HCT116 (cell line): ENCODE data around the gene IPO11. TPM values are rescaled to one million over a fixed set of nuclear protein-coding genes. Genes with fewer than 3 reads are reported as not detected.

Source experiments
- ATAC-seq: fragments of 200-7000 bp; cut with Tn5 transposase; 2 replicates; pipeline ENCODE4 v1.9.1; 2020; ENCODE audit warnings: mild to moderate bottlenecking, moderate library complexity
- BruUV-seq: library from RNA; stranded (reverse); fragments of 400-500 nt; replicated peaks from 2 replicates; lab custom pipeline; 2021; lab: Mats Ljungman, UMichigan
- CTCF ChIA-PET: fragments of 300-600 bp; sonication (Branson Sonifier 250); formaldehyde crosslinking; loops from one replicate; lab custom pipeline; 2021; ENCODE audit warnings: antibody characterized with exemption; lab: Charles Lee
- POLR2A ChIA-PET: fragments of 300-600, 350-600 bp; sonication (Branson Sonifier 250); formaldehyde crosslinking; loops from one replicate; lab custom pipeline; 2021; ENCODE audit warnings: antibody characterized with exemption; lab: Charles Lee
- RAD21 ChIA-PET, 2 experiments: fragments of 300-600 bp; sonication (Branson Sonifier 250); formaldehyde crosslinking; loops; one replicate each; lab custom pipeline; 2023; ENCODE audit warnings: low total read pairs in 2 of 2; ENCODE audit not compliant: uncharacterized antibody in 2 of 2, unreplicated experiment in 2 of 2, low non-redundant PET in 1 of 2; lab: Charles Lee
- DNase-seq: peaks from one replicate; pipeline ENCODE4 v3.0.0-alpha.2; 2010; ENCODE audit warnings: low read depth, low spot score
- H2AFZ ChIP-seq: fragments of 200-600 bp; shearing (Covaris generic), sonication (generic); 2 replicates; pipeline ENCODE4 v1.6.1; 2017; ENCODE audit warnings: low read depth, mixed run types, mixed read lengths, antibody characterized with exemption, low read length; ENCODE audit not compliant: poor library complexity, severe bottlenecking
- H3K27ac ChIP-seq: 2 replicates; pipeline ENCODE4 v1.5.1; 2012; ENCODE audit warnings: low read depth, low read length
- H3K27me3 ChIP-seq: fragments of 200-600 bp; sonication (generic); 2 replicates; pipeline ENCODE4 v1.6.1; 2016; ENCODE audit warnings: mixed run types, low read length, mixed read lengths; ENCODE audit not compliant: insufficient read depth
- H3K36me3 ChIP-seq, 2 experiments: fragments of 200-500 bp in 1 of 2; fragments of 200-600 bp in 1 of 2; sonication (Bioruptor generic) in 1 of 2; sonication (generic) in 1 of 2; 2 replicates each; pipeline versions ENCODE4 v1.5.1 to v1.6.1; 2014 to 2016; ENCODE audit warnings: low read length in 2 of 2, inconsistent platforms in 1 of 2, mixed read lengths in 1 of 2, mixed run types in 1 of 2; ENCODE audit not compliant: insufficient read depth in 2 of 2, control insufficient read depth in 1 of 2
- H3K4me1 ChIP-seq, 2 experiments: fragments of 200-600 bp in 1 of 2; sonication (generic) in 1 of 2; 2 replicates each; pipeline versions ENCODE4 v1.5.1 to v1.6.1; 2012 to 2017; ENCODE audit warnings: low read length in 2 of 2, inconsistent platforms in 1 of 2, mild to moderate bottlenecking in 1 of 2, mixed read lengths in 1 of 2, mixed run types in 1 of 2, moderate library complexity in 1 of 2; ENCODE audit not compliant: insufficient read depth in 2 of 2, control insufficient read depth in 1 of 2
- H3K4me2 ChIP-seq: fragments of 200-600 bp; sonication (generic); 2 replicates; pipeline ENCODE4 v1.6.1; 2017; ENCODE audit warnings: mixed run types, low read length, mixed read lengths
- H3K4me3 ChIP-seq, 2 experiments: fragments of 200-600 bp in 1 of 2; sonication (generic) in 1 of 2; replicated peaks in 1 of 2; 2 replicates each; pipeline ENCODE4 v1.5.1; 2011 to 2016; ENCODE audit warnings: low read length in 2 of 2, control low read depth in 1 of 2, low read depth in 1 of 2, mild to moderate bottlenecking in 1 of 2, mixed read lengths in 1 of 2, mixed run types in 1 of 2
- H3K79me2 ChIP-seq: fragments of 200-600 bp; sonication (generic); 2 replicates; pipeline ENCODE4 v1.6.1; 2017; ENCODE audit warnings: mild to moderate bottlenecking, mixed run types, low read length, moderate library complexity, mixed read lengths; ENCODE audit not compliant: insufficient read depth
- H3K9ac ChIP-seq: fragments of 200-600 bp; sonication (generic); 2 replicates; pipeline ENCODE4 v1.6.1; 2016; ENCODE audit warnings: low read length, mixed read lengths
- H3K9me2 ChIP-seq: fragments of 200-600 bp; sonication (generic), shearing (Covaris generic); 2 replicates; pipeline ENCODE4 v1.6.1; 2017; ENCODE audit warnings: mixed run types, mild to moderate bottlenecking, moderate library complexity; ENCODE audit not compliant: insufficient read depth
- H3K9me3 ChIP-seq, 2 experiments: fragments of 200-500 bp in 1 of 2; fragments of 200-600 bp in 1 of 2; sonication (Bioruptor generic) in 1 of 2; sonication (generic) in 1 of 2; 2 replicates each; pipeline ENCODE4 v1.6.1; 2014 to 2017; ENCODE audit warnings: low read length in 2 of 2, mixed read lengths in 2 of 2, inconsistent platforms in 1 of 2, low read depth in 1 of 2, mild to moderate bottlenecking in 1 of 2, mixed run types in 1 of 2, moderate library complexity in 1 of 2; ENCODE audit not compliant: control insufficient read depth in 1 of 2, insufficient read depth in 1 of 2
- H4K20me1 ChIP-seq: fragments of 200-600 bp; sonication (generic), shearing (Covaris generic); 2 replicates; pipeline ENCODE4 v1.6.1; 2017; ENCODE audit warnings: mixed run types, mild to moderate bottlenecking, moderate library complexity; ENCODE audit not compliant: insufficient read depth
- RAD21 ChIP-seq: IDR thresholded peaks from 2 replicates; pipeline ENCODE4 v1.6.1; 2012; ENCODE audit warnings: low read depth, mild to moderate bottlenecking
- SIN3A ChIP-seq: IDR thresholded peaks from 2 replicates; pipeline ENCODE4 v1.6.1; 2012; ENCODE audit warnings: low read depth
- TCF7L2 ChIP-seq: IDR thresholded peaks from 2 replicates; pipeline ENCODE4 v1.7.0; 2011; ENCODE audit warnings: borderline replicate concordance, inconsistent platforms; ENCODE audit not compliant: insufficient read depth, insufficient read length; ENCODE audit errors: extremely low read depth
- intact Hi-C: fragments of 100-400 bp; cut with micrococcal nuclease; formaldehyde crosslinking; loops from 2 replicates; pipeline ENCODE4 v1.10.0; 2022
- total RNA-seq: library from RNA; stranded (reverse); gene quantifications from one replicate; pipeline ENCODE4 v1.2.1, GENCODE V29; 2021; ENCODE audit not compliant: unreplicated experiment
- TF ChIP-seq, protein P1 (sequence below): IDR thresholded peaks from 2 replicates; pipeline ENCODE4 v1.6.1; 2012; ENCODE audit warnings: low read depth

The IPO11 gene
- total RNA-seq, 1 experiment from 2014 or later: 55.1 TPM

DNA sequence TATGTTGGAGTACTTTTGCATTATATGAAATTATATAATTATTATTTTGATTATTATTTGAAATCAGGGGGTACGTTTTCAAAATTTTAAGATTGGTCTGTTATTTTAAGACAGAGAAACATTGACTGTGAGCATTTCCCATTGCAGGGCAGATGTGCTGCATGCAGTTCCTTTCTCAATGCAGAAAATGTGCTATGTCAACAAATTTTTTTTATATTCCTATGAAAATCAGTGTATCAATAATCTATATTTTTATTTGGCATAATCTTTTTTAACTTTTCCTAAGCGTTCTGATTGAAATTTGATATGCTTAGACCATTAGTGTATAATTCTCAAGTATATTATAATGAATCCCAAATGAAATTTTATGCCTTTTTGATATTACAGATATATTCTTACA, 124.2 kb downstream of the IPO11 start:
- ATAC-seq (no peak), DNase-seq (no peak)
- H3K27me3 ChIP-seq: no peaks in the 10 kb centered on the region
- ChIA-PET CTCF (no interaction called here), RAD21 (no interaction called here), POLR2A (no interaction called here)
- no peak overlapping the region for H3K4me2 ChIP-seq
- H3K27ac ChIP-seq: no peak overlapping the region
- H3K9me2 ChIP-seq: no peaks in the 10 kb centered on the region
- no peaks in the 10 kb centered on the region for H3K9me3 ChIP-seq
- intact Hi-C loops: no loop called here
- H3K4me3 ChIP-seq: no peak overlapping the region
- H2AFZ ChIP-seq: no peak overlapping the region
- BruUV-seq: no TSS peak
- H3K36me3 ChIP-seq: 0 out of 4 replicates have a peak, but pooled peaks cover 0 to 8% of the 10 kb centered on the region in 2 experiments
- H3K9ac ChIP-seq: no peak overlapping the region
- no peaks in the 10 kb centered on the region; the same call in 1 of the 2 replicates for H4K20me1 ChIP-seq
- no peaks in the 10 kb centered on the region for H3K4me1 ChIP-seq
- TF ChIP-seq, protein P1, sequence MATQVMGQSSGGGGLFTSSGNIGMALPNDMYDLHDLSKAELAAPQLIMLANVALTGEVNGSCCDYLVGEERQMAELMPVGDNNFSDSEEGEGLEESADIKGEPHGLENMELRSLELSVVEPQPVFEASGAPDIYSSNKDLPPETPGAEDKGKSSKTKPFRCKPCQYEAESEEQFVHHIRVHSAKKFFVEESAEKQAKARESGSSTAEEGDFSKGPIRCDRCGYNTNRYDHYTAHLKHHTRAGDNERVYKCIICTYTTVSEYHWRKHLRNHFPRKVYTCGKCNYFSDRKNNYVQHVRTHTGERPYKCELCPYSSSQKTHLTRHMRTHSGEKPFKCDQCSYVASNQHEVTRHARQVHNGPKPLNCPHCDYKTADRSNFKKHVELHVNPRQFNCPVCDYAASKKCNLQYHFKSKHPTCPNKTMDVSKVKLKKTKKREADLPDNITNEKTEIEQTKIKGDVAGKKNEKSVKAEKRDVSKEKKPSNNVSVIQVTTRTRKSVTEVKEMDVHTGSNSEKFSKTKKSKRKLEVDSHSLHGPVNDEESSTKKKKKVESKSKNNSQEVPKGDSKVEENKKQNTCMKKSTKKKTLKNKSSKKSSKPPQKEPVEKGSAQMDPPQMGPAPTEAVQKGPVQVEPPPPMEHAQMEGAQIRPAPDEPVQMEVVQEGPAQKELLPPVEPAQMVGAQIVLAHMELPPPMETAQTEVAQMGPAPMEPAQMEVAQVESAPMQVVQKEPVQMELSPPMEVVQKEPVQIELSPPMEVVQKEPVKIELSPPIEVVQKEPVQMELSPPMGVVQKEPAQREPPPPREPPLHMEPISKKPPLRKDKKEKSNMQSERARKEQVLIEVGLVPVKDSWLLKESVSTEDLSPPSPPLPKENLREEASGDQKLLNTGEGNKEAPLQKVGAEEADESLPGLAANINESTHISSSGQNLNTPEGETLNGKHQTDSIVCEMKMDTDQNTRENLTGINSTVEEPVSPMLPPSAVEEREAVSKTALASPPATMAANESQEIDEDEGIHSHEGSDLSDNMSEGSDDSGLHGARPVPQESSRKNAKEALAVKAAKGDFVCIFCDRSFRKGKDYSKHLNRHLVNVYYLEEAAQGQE: no peak
- no peak for TF ChIP-seq TCF7L2
- H3K79me2 ChIP-seq: no peaks in the 10 kb centered on the region

DNA sequence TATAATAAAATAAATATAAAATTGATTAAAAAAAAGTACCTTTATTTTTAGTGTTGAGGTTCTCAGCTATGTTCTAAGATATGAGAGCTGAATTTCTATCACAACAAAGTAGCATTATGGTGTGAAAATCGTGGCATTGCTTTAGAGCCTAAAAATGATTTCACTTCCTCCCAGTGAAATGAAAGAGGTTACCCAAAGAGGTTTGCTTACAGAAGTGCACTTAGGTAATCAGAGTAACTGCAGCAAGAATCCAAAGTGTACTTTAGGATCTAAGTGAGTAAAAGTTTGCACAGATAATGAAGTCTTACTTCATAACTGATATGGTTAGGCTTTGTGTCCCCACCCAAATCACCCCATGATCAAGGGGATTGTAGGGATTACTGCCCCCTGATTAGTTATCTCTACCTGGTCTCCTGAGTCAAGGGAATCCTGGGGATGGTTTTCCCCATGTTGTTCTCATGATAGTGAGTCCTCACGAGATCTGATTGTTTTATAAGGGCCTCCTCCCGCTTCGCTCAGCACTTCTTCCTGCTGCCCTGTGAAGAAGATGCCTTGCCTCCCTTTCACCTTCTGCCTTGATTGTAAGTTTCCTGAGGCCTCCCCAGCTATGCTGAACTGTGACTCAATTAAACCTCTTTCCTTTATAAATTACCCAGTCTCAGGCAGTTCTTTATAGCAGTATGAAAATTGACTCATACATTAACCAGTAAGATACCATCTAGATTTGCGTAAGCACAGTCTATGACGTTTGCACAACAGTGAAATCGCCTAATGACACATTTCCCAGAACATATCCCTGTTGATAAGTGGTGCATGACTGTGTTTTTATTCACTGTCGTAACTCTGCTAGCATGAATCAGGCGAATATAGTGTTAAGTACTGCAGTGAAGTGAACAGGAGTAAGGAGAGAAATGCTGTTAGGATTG, 125.7 kb downstream of the IPO11 start:
- Histone ChIP-seq H3K9me2 (no peaks in the 10 kb centered on the region), H3K27ac (no peak overlapping the region), H3K27me3 (no peaks in the 10 kb centered on the region), H3K9ac (no peak overlapping the region), H3K4me1 (no peaks in the 10 kb centered on the region), H3K9me3 (no peaks in the 10 kb centered on the region), H3K79me2 (no peaks in the 10 kb centered on the region), H3K4me2 (no peak overlapping the region), H3K36me3 (0 out of 4 replicates have a peak, but pooled peaks cover 0 to 8% of the 10 kb centered on the region in 2 experiments), H4K20me1 (no peaks in the 10 kb centered on the region; the same call in 1 of the 2 replicates), H2AFZ (no peak overlapping the region), H3K4me3 (no peak overlapping the region)
- intact Hi-C loops: no loop called here
- no TSS peak for BruUV-seq
- ChIA-PET POLR2A (no interaction called here), RAD21 (no interaction called here), CTCF (no interaction called here)
- DNase-seq: no peak
- ATAC-seq: no peak
- TF ChIP-seq, protein P1: no peak
- no peak for TF ChIP-seq SIN3A
- TF ChIP-seq RAD21: no peak
